COR-L47 (cell line): ENCODE measurements around the gene TSPAN18.

ENCODE experiments used
- DNase-seq: peaks from one replicate; lab custom pipeline; 2025; lab: John Stamatoyannopoulos, UW

The TSPAN18 gene

DNA sequence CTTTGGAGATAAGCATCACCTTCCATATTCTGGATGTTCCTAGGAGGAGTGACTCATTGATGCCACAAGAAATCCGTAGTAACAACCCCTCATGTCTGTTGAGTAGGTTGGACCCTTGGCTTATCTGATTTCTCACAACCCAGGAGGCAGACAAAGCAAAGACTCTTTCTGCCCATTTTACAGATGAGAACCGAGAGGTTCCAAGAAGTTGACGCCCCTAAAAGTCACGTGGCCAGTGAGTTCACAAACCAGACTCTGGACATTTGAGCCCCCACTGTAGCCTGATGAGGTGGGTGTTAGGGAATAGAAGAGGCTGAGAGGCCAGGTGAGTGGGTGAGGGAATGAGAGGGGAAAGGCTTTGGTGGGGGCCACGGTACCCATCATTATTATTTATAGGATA is 70.3 kb downstream of the TSPAN18 start:
- DNase-seq, result no peak

DNA sequence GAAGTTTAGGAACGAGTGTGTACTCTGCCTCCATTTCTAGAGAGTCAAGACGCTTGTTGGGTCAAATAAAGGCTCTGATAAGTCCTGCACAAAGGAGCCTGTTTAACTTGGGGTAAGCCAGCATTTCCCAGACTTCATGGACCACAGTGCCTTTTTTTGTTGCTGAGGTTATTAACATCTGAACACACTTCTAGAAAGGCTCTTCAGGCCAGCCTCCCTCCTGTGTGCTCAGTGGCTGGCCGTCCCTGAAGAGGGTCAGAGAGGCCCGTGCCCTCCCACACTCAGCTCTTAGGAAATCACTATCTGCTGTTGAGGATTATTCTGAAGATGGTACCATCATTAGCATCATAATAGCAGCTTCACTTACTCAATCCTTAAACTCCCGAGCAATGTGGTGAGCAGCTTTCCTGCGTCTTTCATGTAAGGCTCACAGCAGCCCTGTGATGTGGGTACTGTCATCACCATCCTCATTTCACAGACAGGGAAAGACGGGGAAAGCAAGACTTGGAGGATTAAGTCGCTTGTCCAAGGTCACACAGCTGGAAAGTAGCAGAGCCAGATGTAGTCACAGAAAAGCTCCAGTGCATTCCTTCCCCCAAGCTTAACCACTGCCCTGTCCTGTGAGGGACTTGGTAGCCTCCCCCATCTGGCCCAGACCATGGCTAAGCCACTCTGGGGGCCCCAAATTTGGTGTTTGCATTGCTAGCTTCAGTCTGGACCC is 71.3 kb downstream of the TSPAN18 start:
- DNase-seq, result no peak

GRCh38 chr11:44798607-44798972 is 71.8 kb downstream of the TSPAN18 start:
- no peak for DNase-seq

DNA sequence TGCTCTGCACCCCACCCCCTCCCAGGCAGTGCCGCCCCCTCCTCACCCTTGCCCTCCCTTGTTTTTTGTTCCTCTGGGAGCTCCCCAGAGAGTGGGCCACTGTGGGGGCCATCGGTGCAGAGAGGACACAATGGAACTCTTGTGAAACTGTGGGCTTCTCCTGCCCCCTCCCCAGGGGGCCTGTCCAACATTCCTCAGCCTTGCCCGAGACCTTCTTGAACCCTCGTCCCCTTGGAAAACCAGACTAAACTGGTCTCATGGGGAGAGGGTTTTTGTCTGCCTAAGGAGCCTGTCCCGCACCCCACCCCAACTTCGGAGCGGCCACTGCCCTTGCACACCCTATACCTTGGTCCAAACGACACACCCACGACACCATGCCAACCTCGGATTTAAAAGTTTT is 72.2 kb downstream of the TSPAN18 start:
- DNase-seq, result no peak

DNA sequence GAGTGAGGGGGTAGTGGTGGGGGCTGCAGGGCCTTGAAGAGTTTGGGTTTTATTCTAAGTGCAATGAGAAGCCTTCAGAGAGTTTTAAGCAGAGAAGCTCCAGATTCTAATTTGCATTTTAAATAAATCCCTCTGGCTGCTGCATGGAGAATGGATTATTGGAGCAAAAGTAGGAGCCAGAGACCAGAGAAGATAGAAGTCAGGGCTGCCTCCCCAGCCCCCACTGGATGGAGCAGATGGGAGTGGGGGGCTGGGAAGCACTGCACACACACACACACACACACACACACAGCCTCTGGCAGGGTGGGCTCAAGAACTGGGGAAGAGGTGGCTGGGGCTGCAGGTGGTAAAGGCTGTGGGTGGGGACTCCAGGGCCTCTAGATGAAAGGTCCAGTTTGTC is 75.6 kb downstream of the TSPAN18 start:
- no peak for DNase-seq

DNA sequence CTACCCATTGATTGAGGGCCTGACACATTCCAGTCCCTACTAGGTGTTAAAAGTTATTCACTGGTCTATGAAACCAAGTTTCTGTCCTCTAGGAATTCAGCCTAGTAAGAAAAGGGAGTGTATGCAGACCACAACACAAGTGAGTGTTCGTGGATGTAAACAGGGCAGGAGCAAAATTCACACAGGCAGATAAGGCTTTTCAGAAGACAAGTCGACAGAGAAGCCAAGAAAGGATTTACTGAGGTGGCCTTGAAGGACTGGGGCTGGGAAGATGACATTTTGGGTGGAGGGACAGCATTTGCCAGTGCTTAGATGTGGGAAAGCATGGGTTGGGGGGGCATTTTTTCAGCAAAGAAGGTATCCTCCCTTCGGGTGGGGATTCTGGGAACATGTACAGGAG is 76.2 kb downstream of the TSPAN18 start:
- no peak for DNase-seq

- no peak for DNase-seq
Measured at GRCh38 chr11:44804449-44805437, 78.0 kb downstream of the TSPAN18 start.

- no peak for DNase-seq
Measured at GRCh38 chr11:44805596-44805995, 78.8 kb downstream of the TSPAN18 start.

- no peak for DNase-seq
Measured at GRCh38 chr11:44808053-44808753, 81.4 kb downstream of the TSPAN18 start.

- no peak for DNase-seq
Measured at GRCh38 chr11:44809283-44809682, 82.5 kb downstream of the TSPAN18 start.

- DNase-seq, result no peak
Measured at GRCh38 chr11:44811841-44812448, 85.2 kb downstream of the TSPAN18 start.

DNA sequence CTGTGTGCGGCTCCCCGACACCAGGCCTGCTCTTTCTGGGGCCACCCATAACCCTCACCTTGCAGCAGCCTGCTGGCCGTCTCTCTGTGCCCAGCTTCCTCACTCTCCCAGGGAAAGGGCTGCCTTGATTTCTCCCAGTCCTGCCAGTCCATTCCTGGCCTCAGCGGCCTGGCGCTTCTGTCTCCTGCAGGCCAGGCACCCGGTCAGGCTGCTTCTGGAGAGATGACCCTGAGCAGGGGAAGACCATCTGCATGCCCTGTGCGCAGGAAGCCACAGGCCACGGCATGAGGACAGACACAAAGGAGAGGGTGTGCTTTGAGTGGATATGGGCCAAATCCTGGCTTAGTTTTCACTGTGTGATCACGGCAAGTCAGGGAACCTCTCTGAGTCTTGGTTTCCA is 86.2 kb downstream of the TSPAN18 start:
- DNase-seq, result no peak

- DNase-seq, result no peak
Measured at GRCh38 chr11:44813401-44813800, 86.6 kb downstream of the TSPAN18 start.

GRCh38 chr11:44814881-44815592 is 88.3 kb downstream of the TSPAN18 start:
- no peak for DNase-seq

DNA sequence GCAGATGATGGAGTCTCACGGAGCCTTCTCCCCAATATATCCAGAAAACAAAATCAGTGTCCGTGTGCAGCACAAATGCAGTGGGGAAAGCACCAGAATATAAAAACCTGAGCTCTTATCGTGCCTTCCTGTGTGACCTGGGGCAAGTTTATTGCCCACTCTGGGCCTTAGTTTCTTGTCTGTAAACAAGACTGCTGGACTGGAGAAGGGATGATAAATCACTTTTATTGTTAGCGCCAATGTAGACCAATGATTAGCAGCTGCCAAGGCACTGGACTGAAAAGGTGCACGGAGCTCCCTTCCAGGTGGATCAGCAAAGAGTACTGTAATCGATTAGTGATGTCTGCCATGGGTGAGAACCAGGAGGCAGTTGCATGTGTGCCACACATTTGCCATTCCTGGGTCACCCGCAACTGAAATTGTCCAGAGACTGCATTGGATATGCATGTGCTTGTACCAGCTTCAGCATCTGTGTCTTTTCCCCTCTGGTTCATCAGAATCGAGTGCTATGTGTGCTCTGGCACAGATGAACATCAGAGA is 89.2 kb downstream of the TSPAN18 start:
- DNase-seq, result no peak

DNA sequence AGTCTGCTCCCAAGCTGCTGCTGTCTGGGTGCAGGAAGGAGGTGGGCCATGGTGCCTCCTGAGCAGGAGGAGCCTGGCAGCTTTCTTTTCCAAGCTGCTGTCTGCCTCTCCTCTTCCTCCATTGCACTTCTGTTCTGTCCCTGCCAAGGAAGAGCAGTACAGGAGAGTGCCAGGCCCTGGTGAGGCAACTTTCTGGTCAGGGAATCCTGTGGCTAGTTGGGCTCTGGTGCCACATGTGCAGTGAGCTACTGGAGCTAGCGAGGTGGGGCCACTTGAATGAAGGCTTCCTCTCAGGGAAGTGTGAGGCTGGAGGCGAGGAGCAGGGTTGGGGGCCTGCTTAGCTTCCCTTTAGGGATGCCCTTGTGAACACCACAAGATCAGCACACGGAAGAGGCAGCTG is 90.0 kb downstream of the TSPAN18 start:
- DNase-seq, result no peak

GRCh38 chr11:44817207-44817949 is 90.6 kb downstream of the TSPAN18 start:
- no peak for DNase-seq

DNA sequence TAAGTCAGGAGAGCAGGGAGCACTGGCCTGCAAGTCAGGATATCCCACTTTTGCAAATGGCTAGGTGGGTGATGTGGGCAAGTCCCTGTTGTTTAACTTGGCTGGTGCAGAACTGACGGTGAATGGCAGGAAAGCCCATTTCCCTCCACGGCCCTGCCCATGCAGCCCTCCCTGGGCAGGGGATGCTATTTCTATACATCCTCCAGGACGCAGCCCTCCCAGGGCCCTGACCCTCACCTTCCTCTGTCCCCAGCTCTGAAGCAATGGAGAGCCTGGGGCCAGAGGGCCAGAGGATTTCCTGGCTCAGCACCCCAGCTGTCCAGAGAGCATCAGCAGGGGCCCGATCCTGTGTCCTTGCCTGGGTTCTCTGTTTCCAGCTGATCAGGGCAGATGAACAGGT is 91.3 kb downstream of the TSPAN18 start:
- DNase-seq, result no peak

GRCh38 chr11:44819346-44819745 is 92.6 kb downstream of the TSPAN18 start:
- no peak for DNase-seq

DNA sequence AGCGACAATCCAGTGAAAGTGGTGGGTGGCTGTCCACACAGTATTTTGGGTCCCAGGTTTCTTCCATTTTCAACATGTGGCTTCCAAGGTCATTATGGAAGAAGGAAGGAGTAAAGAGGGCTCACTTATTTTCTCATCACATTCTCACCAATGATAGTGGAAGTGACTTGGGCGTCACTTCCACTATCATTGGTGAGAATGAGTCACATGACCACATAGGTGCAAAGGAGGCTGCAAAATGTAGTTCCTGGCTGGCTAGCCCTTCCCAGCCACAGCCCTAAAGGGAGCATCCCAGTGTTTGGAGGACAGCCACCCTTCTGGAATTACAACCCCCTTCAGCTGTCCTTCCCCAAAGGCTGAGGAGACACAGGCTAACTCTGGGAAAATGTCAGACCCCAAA is 95.6 kb downstream of the TSPAN18 start:
- DNase-seq, result no peak

GRCh38 chr11:44823006-44823405 is 96.2 kb downstream of the TSPAN18 start:
- no peak for DNase-seq
